Activated CD4-positive, alpha-beta T cell treated with anti-CD3 and anti-CD28 coated beads for 4 hours (primary cell): ENCODE data around the gene ULBP3.
"Not testable (repeated sequence)": the region's sequence is repeated elsewhere in the genome, so short reads cannot be mapped to it uniquely, and the experiment has no call there.

ENCODE experiments used
- DNase-seq, 2 donors: peaks; one replicate each; pipeline ENCODE4 v3.0.0-alpha.2; 2020

ULBP3 gene

GRCh38 chr6:150038202-150039062 lies 30.5 kb downstream of the ULBP3 start:
- DNase-seq, result no peak

DNA sequence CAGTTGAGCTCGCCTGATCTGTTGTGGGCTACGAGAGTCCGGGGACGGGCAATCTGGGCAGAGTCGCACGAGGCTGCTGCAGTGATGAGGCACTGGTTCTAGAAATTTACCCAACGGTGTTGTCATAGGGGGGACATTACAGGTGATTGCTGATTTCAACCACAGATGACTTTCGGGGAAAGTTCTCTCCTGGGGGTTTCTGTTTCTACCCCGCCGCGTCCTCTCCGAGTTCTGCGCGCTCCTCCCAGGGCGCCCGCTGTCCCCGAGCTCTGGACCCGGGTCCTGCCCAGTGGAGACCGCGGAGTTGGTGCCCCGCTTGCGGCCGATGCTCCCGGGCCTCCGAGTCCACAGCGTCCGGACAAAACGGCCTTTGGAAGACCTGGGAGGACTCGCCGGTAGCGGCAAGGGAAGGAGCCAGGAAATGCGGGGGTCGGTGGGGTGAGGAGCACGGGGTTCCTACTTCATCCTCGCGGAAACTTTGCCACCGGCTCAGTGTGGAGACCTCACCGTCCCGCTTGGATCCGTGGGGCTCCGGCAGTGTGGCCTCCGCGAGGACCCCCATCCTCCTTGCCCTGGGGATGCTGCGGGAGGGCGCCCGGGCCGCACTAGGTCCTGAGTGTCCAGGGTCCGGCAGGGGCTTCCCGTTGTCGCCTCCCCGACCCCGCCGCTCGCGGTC lies 31.3 kb downstream of the ULBP3 start:
- no peak for DNase-seq

DNA sequence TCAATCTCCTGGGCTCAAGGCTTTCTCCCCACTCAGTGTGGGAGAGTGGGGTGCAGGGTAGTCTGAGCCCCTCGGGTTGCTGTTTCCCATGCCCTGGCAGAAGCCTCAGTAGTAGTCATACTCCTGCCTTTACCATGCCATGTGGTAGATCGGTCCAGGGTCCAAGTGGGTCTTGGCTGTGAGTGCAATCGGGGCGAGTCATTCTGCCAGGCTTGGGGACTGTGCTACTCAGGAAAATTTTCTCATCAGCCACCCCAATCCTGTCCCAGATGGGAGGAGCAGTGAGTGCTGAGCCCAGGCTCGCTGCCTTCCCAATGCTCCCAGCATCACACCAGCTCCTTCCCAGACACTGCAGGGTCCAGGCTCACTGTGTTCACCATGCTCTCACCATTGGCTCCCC lies 32.8 kb downstream of the ULBP3 start:
- DNase-seq, result no peak

- no peak for DNase-seq
Observed at GRCh38 chr6:150033207-150033771, 35.6 kb downstream of the ULBP3 start.

GRCh38 chr6:150032598-150032997 lies 36.3 kb downstream of the ULBP3 start:
- DNase-seq, result no peak

GRCh38 chr6:150030611-150031010 lies 38.3 kb downstream of the ULBP3 start:
- no peak for DNase-seq

DNA sequence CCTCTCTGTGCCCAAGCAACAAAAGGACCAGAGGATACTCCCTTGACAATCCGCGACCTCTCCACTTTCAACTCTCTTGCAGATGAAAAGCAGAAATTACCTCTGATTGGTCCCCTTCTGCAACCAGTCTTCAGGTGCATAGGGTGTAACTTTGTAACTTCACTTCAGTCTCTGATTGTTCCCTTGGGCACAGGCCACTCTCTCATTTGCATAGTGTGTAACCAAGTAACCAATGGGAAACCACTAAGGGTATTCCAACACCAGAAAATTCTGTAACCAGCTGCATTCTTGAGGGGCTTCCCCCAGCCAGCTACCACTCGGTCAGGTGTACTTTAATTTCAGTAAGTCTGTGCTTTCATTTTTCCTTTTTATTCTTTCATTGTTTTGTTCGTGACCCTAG lies 39.2 kb downstream of the ULBP3 start:
- no peak for DNase-seq

GRCh38 chr6:150029276-150029675 lies 39.6 kb downstream of the ULBP3 start:
- DNase-seq, result no peak

DNA sequence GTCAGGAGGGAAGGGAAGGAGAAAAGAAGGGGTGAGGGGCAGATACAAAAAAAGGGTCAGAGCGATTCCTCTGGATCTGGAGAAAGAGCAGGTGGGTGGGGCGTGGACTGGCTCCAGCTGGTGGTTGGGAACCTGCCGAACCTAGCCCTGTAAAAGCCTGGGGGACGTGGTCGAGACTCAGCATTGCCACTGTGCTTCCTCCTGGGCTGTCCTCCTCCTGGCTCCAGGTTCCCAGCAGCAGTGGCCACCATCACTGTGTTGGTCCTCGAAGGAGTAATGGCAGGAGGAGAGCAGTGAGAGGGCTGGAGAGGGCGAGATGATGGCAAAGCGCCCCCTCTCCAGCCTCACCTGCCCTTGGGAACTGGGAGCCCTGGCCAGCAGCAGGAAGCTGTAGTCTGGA lies 40.1 kb downstream of the ULBP3 start:
- DNase-seq, result no peak

DNA sequence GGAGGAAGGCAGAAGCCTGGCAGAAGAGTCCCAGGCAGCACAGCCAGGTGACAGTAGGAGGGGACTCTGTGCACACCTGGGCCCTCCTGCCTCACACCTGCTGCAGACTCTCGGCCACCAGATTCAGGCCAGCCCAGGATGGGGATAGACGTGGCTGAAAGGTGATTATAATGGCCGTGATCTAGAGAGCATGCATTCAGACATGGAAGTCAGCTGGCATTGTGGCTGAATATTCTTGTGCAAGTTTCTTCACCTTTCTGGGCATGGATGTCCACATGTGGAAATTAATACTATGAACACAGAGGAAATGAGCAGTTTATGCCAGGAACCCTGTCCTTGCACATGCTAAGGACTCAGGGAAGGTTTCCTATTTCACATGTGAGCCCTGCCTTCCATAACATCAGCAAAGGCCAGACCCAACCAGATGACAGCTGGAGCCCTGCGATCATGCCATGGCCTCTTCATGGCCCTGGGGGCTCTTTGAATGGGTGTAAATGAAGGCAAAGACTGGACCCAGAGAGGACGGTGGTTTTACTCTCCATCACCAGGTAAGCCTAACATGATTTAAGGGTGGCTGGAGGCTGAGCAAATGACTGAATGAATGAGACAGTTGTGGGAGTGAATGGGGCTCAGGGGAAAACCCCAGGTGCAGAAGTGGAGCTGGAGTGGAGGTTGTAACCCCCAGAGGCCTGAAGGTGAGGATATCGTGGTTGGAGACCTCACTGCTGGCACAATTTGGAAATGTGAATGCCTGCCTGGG lies 40.9 kb downstream of the ULBP3 start:
- DNase-seq, result no peak

DNA sequence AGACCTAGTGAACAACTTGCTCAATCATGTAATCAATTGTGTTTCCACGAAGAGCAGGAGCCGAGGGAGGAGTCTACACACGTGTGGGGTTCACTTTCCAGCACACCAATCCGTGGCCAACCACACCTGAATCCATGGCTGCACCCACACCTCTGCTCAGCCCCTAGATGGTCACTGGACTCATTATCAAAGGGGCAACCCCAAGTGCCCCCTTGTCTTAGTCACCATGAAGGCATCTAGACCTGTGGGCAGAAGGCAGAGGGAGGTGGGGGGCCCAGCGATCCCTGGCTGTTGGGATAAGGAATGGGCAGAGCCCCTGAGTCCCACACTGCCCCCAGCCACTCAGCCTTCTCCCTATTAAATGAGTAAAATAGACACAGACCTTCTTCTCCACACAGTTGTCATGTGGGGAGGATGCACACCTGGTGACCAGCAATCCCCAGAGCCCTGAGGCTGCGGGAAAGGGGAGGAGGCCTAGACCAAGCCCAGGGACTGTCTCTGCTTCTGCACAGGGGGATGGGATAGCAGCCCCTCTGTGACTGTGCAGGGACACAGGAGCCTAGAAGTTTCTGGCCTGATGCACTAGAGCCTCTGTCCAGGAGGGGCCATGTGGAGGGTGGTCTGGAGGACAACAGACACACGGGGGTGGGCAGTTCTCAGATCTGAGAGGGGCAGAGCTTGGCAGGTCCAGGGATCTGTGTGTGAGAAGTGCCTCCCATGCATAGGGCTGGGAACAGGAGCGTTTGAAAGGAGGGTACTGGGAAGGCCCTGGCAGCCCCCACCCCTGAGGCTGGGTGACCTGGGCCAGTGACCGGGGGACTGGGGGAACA lies 41.7 kb downstream of the ULBP3 start:
- no peak for DNase-seq

GRCh38 chr6:150025201-150025917 lies 43.6 kb downstream of the ULBP3 start, which contains the start of gene RAET1L:
TSS of gene RAET1L (minus strand) at chr6:150025532. CDS start at chr6:150025471, 61 bp downstream.
- DNase-seq, result peak in 1 of 2 donors; percentile 28

- DNase-seq, result no peak
Observed at GRCh38 chr6:150024646-150025155, 44.2 kb downstream of the ULBP3 start.

DNA sequence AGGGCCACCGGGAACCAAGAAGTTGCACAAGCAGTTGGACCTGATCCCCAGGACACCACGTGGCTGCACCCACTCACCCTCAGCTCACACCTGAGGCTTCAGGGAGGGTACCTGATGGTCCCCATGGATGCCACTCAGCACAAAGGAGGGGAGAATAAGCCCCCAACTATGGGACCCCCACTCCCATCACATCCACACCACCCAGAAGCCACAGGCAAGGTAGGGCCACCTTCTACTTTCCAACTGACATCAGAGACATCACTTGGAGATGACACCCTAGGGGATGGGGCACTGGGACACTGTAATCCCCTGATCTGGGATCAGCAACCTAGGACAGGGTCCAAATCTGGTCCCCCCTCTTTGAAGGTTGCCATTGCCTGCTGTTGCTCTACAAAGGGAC lies 44.9 kb downstream of the ULBP3 start:
- DNase-seq, result not testable (repeated sequence)

- not testable (repeated sequence) for DNase-seq
Observed at GRCh38 chr6:150021870-150022269, 47.1 kb downstream of the ULBP3 start.

DNA sequence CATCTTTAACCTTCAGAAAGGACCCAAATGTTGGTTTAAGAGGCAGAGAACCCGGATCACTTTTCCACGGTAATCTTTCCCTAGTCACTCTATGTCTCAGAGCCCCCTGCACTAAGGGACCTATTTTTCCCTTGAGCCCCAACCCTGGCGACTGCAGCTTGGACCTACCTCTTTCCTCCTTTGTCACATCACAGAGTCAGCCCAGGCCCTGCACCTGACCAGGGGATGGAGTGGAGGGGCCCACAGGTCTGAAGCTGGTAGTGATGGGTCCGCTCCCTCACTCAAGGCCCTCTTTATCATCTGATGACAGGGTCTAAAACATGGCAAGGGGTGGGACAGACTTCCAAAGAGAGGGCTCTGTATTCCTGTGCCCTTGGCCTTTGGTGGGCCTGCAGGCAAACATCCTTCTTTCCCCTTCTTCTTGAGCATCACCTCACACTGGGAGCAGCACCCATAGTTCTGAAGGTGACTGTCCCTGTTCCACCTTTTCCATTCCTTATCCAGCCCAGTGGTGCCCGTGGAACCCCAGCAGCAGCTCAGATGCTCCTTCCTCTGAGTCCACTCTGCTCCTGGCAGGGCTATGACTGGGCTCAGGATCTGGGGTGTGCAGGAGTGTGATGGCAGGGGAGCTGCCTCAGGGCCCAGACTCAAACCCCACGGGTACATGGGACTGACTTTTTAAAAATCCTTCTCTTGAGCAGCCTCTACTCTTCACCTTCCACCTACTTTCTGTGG lies 49.9 kb downstream of the ULBP3 start:
- no peak for DNase-seq

DNA sequence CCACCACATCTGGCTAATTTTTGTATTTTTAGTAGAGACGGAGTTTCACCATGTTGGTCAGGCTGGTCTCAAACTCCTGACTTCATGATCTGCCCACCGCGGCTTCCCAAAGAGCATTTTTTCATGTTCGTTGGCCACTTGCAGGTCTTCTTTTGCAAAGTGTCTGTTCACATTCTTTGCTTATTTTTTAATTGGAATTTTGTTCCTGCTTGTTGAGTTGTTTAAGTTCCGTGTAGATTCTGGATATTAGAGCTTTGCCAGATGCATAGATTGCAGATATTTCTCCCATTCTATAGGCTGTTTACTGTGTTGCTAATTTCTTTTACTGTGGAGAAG lies 51.8 kb downstream of the ULBP3 start:
- not testable (repeated sequence) for DNase-seq

DNA sequence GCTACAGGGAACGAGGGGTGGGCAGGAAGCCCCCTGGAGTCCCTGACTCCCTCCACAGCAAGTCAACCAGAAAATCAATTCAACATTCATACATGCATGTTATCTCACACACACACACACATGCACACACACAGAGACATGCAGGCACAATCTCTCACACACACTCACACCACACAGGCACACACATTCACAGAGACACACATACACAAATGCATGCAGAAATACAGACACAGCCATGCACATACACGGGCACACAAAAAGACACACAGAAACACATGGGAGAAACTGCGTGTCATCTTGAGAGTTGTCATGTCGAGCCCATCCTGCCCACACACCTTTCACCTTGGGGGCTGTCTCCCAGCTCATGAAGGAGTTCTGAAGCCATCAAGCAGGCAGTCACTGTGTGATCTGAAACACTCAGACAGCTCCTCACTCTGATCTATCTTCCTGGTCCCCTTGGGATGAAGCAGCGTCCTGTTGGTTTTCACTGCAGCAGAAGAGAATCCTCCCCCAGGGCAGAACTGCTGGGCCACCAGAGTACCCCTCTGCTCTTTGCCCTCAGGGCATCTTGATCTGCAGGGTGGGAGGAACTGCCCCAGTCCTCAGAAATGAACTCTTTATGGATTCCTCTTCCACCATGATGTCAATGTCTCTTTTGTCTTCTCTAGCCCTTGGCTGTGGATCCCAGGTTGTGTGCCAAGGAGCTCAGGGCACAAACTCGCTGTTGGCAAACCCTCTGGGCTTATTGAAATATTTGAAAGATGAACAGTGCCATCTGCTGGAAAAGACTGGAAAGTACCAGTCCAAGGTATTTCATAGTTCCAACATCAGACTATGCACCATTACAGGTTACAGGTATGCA lies 52.4 kb downstream of the ULBP3 start:
- DNase-seq, result peak; percentile 60 to 68

- not testable (repeated sequence) for DNase-seq
Observed at GRCh38 chr6:150015281-150016001, 53.5 kb downstream of the ULBP3 start.
